IMR-90 (cell line): Measurements from ENCODE around the gene LSM7. TPM values are rescaled to one million over a fixed set of nuclear protein-coding genes. Genes with fewer than 3 reads are reported as not detected.
A peak's percentile ranks its signal among the peaks of the same experiment; 100 is the strongest.

Source experiments
- ATAC-seq: fragments of 200-7000 bp; cut with Tn5 transposase; 2 replicates; pipeline ENCODE4 v1.9.1; 2020; ENCODE audit warnings: low read depth, mild to moderate bottlenecking, moderate library complexity
- BruUV-seq: library from RNA; stranded (reverse); fragments of 400-500 nt; replicated peaks from 2 replicates; lab custom pipeline; 2021; lab: Mats Ljungman, UMichigan
- CTCF ChIA-PET: fragments of 300-600 bp; formaldehyde crosslinking; extraction: SDS; loops from one replicate; lab custom pipeline; 2021; ENCODE audit warnings: antibody characterized with exemption; lab: Yijun Ruan, JAX
- POLR2A ChIA-PET: fragments of 300-600 bp; sonication (Branson Sonifier 250); formaldehyde crosslinking; loops from one replicate; lab custom pipeline; 2022; ENCODE audit warnings: antibody characterized with exemption; ENCODE audit not compliant: unreplicated experiment; lab: Charles Lee
- DNase-seq: peaks from one replicate; pipeline ENCODE4 v3.0.0; 2013
- H2AFZ ChIP-seq: replicated peaks from 2 replicates; pipeline ENCODE3; 2013; ENCODE audit warnings: low read length, mild to moderate bottlenecking; ENCODE audit not compliant: poor library complexity
- H2AK5ac ChIP-seq: 2 replicates; pipeline ENCODE4 v1.6.1; 2013; ENCODE audit warnings: low read depth, low read length, inconsistent platforms
- H2AK9ac ChIP-seq: replicated peaks from 2 replicates; pipeline ENCODE3; 2013; ENCODE audit warnings: mild to moderate bottlenecking, low read depth, low read length, moderate library complexity; ENCODE audit not compliant: poor library complexity
- H2BK120ac ChIP-seq: 2 replicates; pipeline ENCODE4 v1.6.1; 2013; ENCODE audit warnings: low read depth, low read length, inconsistent platforms
- H2BK15ac ChIP-seq: 3 replicates; pipeline ENCODE4 v1.6.1; 2013; ENCODE audit warnings: low read depth, low read length, inconsistent platforms
- H2BK20ac ChIP-seq: 2 replicates; pipeline ENCODE4 v1.6.1; 2013; ENCODE audit warnings: low read depth, mild to moderate bottlenecking, inconsistent platforms, low read length, moderate library complexity
- H2BK5ac ChIP-seq: 2 replicates; pipeline ENCODE4 v1.6.1; 2013; ENCODE audit warnings: mild to moderate bottlenecking, low read depth, low read length, inconsistent platforms; ENCODE audit not compliant: poor library complexity, severe bottlenecking
- H3K14ac ChIP-seq: replicated peaks from 2 replicates; pipeline ENCODE4 v1.6.1; 2013; ENCODE audit warnings: low read depth, low read length, inconsistent platforms
- H3K18ac ChIP-seq: 2 replicates; pipeline ENCODE4 v1.6.1; 2013; ENCODE audit warnings: low read depth, low read length, control low read depth
- H3K23ac ChIP-seq: 2 replicates; pipeline ENCODE4 v1.6.1; 2013; ENCODE audit warnings: low read depth, low read length, inconsistent platforms
- H3K27ac ChIP-seq: 2 replicates; pipeline ENCODE4 v1.5.1; 2013; ENCODE audit warnings: mild to moderate bottlenecking, control low read depth, low read length; ENCODE audit not compliant: insufficient read depth
- H3K27me3 ChIP-seq: 2 replicates; pipeline ENCODE4 v1.6.1; 2013; ENCODE audit warnings: low read length; ENCODE audit not compliant: control insufficient read depth, insufficient read depth
- H3K36me3 ChIP-seq: 2 replicates; pipeline ENCODE4 v1.6.1; 2013; ENCODE audit warnings: low read length, mixed read lengths; ENCODE audit not compliant: control insufficient read depth, insufficient read depth
- H3K4ac ChIP-seq: 2 replicates; pipeline ENCODE4 v1.6.1; 2013; ENCODE audit warnings: low read depth, low read length, inconsistent platforms
- H3K4me1 ChIP-seq: 2 replicates; pipeline ENCODE4 v1.6.1; 2013; ENCODE audit warnings: low read length, mixed read lengths; ENCODE audit not compliant: control insufficient read depth, insufficient read depth
- H3K4me2 ChIP-seq: 2 replicates; pipeline ENCODE4 v1.6.1; 2013; ENCODE audit warnings: low read depth, mild to moderate bottlenecking, control low read depth, low read length, moderate library complexity
- H3K4me3 ChIP-seq: 2 replicates; pipeline ENCODE4 v1.5.1; 2013; ENCODE audit warnings: low read depth, mild to moderate bottlenecking, control low read depth, low read length, moderate library complexity; ENCODE audit not compliant: insufficient read depth
- H3K56ac ChIP-seq: 2 replicates; pipeline ENCODE4 v1.6.1; 2013; ENCODE audit warnings: low read length, inconsistent platforms; ENCODE audit not compliant: insufficient read depth; ENCODE audit errors: extremely low read depth
- H3K79me1 ChIP-seq, 2 experiments: 2 replicates each; pipeline ENCODE4 v1.6.1; 2013; ENCODE audit warnings: low read length in 2 of 2, inconsistent platforms in 1 of 2, low read depth in 1 of 2
- H3K9ac ChIP-seq: 2 replicates; pipeline ENCODE4 v1.6.1; 2013; ENCODE audit warnings: low read depth, low read length, control low read depth
- H3K9me1 ChIP-seq: 2 replicates; pipeline ENCODE4 v1.6.1; 2013; ENCODE audit warnings: low read length, inconsistent platforms; ENCODE audit not compliant: insufficient read depth
- H3K9me3 ChIP-seq: 2 replicates; pipeline ENCODE4 v1.6.1; 2013; ENCODE audit warnings: low read length; ENCODE audit not compliant: control insufficient read depth, insufficient read depth
- H4K20me1 ChIP-seq: 2 replicates; pipeline ENCODE4 v1.6.1; 2013; ENCODE audit warnings: low read length, inconsistent platforms; ENCODE audit not compliant: insufficient read depth
- H4K5ac ChIP-seq: 2 replicates; pipeline ENCODE4 v1.6.1; 2013; ENCODE audit warnings: mild to moderate bottlenecking, low read depth, low read length, control low read depth
- H4K8ac ChIP-seq, 2 experiments: 2 replicates each; pipeline ENCODE4 v1.6.1; 2013; ENCODE audit warnings: low read depth in 2 of 2, low read length in 2 of 2, control low read depth in 1 of 2, inconsistent platforms in 1 of 2
- H4K91ac ChIP-seq: 2 replicates; pipeline ENCODE4 v1.6.1; 2013; ENCODE audit warnings: low read depth, low read length, inconsistent platforms; ENCODE audit not compliant: insufficient read depth
- CEBPB ChIP-seq: IDR thresholded peaks from 2 replicates; pipeline ENCODE4 v1.6.1; 2012; ENCODE audit warnings: low read depth, low read length, improper control_type of control experiment
- RAD21 ChIP-seq: IDR thresholded peaks from 2 replicates; pipeline ENCODE4 v1.6.1; 2012; ENCODE audit warnings: low read length, improper control_type of control experiment
- WGBS, 2 experiments: methylation state at CpG; one replicate each; pipeline versions ENCODE4 v1.1.5 to v1.1.7; 2013; ENCODE audit warnings: missing lambda C conversion rate in 2 of 2; ENCODE audit not compliant: insufficient read length in 1 of 2; ENCODE audit errors: extremely low coverage in 2 of 2; 5-methylcytosine and 5-hydroxymethylcytosine counted together
- dilution Hi-C: fragments of 300-500 bp; cut with HindIII; formaldehyde crosslinking; loops from one replicate; pipeline ENCODE4 v1.14.3; 2018; ENCODE audit warnings: low sequenced_read_pairs; ENCODE audit not compliant: unreplicated experiment
- in situ Hi-C: fragments of 300-500 bp; cut with MboI; formaldehyde crosslinking; loops from 3 replicates; pipeline ENCODE4 v1.14.3; 2019; ENCODE audit warnings: low sequenced_read_pairs, inconsistent platforms, mixed read lengths
- intact Hi-C: fragments of 100-400 bp; cut with micrococcal nuclease; formaldehyde crosslinking; loops from 2 replicates; pipeline ENCODE4 v1.10.0; 2022
- polyA plus RNA-seq, 3 experiments: library from polyadenylated mRNA; depleted of rRNA; stranded (reverse); fragments of >200 nt; gene quantifications; 2 replicates each; pipeline ENCODE4 v1.2.3, GENCODE V29; 2012; ENCODE audit warnings: low replicate concordance in 1 of 3
- total RNA-seq: library from RNA; depleted of rRNA; stranded (reverse); fragments of >200 nt; gene quantifications from 2 replicates; pipeline ENCODE4 v1.2.3, GENCODE V29; 2012

Gene LSM7
- total and polyA plus RNA-seq, 2 of the 4 experiments (the other 2 are of a cell fraction): 145 to 708 TPM

- TF ChIP-seq CEBPB (peak; percentile 20; the same call in 1 of the 2 replicates), RAD21 (no peak)
- no peak overlapping the region for H3K56ac ChIP-seq
- peak overlapping the region; percentile 25 for H2AK9ac ChIP-seq
- H4K20me1 ChIP-seq: peaks cover 78% of the 10 kb centered on the region
- H2AK5ac ChIP-seq: no peak overlapping the region
- H2BK15ac ChIP-seq: no peak overlapping the region
- no peak overlapping the region for H2BK20ac ChIP-seq
- H3K9me1 ChIP-seq: no peaks in the 10 kb centered on the region; the same call in 1 of the 2 replicates
- CTCF ChIA-PET: interaction anchor here (0.6 kb wide), 1 partner anchor 29 kb away, joined by 5 read pairs; no protein-coding TSS in a partner anchor
- no peak overlapping the region for H3K23ac ChIP-seq
- H2BK120ac ChIP-seq: no peak overlapping the region
- peaks cover 14% of the 10 kb centered on the region for H3K4me1 ChIP-seq
- no peak overlapping the region for H2BK5ac ChIP-seq
- no peak overlapping the region for H4K5ac ChIP-seq
- POLR2A ChIA-PET: interaction anchor here (0.5 to 0.6 kb wide), 2 partner anchors 338 to 644 kb away, joined by 3 to 4 read pairs; no protein-coding TSS in a partner anchor
- H3K4me3 ChIP-seq: no peak overlapping the region
- in situ Hi-C loops (loop anchor here (10.0 kb wide), 1 partner anchor 341 kb away; no protein-coding TSS in a partner anchor), intact Hi-C loops (loop anchor here (5.0 kb wide), 1 partner anchor 117 kb away; no protein-coding TSS in a partner anchor), dilution Hi-C loops (no loop called here)
- no peak overlapping the region for H4K91ac ChIP-seq
- no peak overlapping the region for H3K4ac ChIP-seq
- 0 out of 2 replicates have a peak overlapping the region, but pooled peaks have one; percentile 20 for H3K9ac ChIP-seq
- H3K14ac ChIP-seq: no peak overlapping the region
- DNase-seq (no peak), ATAC-seq (no peak)
- H3K27me3 ChIP-seq: no peaks in the 10 kb centered on the region
- H3K4me2 ChIP-seq: peak overlapping the region; percentile 31; the same call in 1 of the 2 replicates
- peaks cover 7 to 42% of the 10 kb centered on the region in 2 experiments for H3K79me1 ChIP-seq
- H2AFZ ChIP-seq: no peak overlapping the region
- no peak overlapping the region for H3K27ac ChIP-seq
- peaks cover 34% of the 10 kb centered on the region for H3K36me3 ChIP-seq
- H4K8ac ChIP-seq: no peak overlapping the region; a peak in 1 of 4 replicates
- 81% methylated on average over 4 of the region's 9 CpGs; no CpG with 5 or more reads in 1 of the 2 experiments for WGBS, 2 experiments
- H3K18ac ChIP-seq: no peak overlapping the region
- BruUV-seq: no TSS peak
- no peaks in the 10 kb centered on the region for H3K9me3 ChIP-seq
These were observed 54.1 kb downstream of the LSM7 start for GRCh38 chr19:2274185-2274711.
